ENCODE data around the gene PTPRM. TPM values are rescaled to one million over a fixed set of nuclear protein-coding genes. Genes with fewer than 3 reads are reported as not detected.

Gene PTPRM
- polyA plus RNA-seq, 1 donor from 2014 or later, result 126 TPM

DNA sequence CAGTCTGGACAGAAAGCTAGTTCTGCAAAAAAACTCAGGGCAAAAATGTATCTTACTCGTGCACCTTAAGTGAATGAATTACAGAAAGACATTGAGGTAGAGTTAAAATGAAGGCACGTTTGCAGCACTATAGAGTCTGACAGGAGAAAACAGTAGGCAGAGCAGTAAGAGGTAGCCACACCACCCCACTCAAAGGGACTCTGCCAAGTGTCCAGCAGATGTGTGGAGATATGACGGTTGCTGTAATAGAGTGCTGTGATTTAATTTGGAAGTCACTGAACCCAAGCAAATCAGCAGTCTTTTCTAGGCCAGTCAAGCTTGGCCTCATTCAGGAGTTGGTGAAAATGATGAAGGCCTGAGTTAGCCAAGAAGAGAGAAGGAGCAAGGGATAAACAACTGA lies 464.4 kb downstream of the PTPRM start:
- no peaks in the 10 kb centered on the region for H3K9me3 ChIP-seq (ENCODE audit: low read length)
- H3K9ac ChIP-seq (ENCODE audit: low read length), result no peak overlapping the region
- H2AFZ ChIP-seq (ENCODE audit: low read depth, low read length), result no peak overlapping the region
- no peak overlapping the region for H3K27ac ChIP-seq (ENCODE audit: low read length)
- no peaks in the 10 kb centered on the region for H3K9me2 ChIP-seq (ENCODE audit: insufficient read depth, low read length)
- no peaks in the 10 kb centered on the region for H3F3A ChIP-seq (ENCODE audit: insufficient read depth, low read length, poor library complexity, severe bottlenecking)
- no peaks in the 10 kb centered on the region for H3K36me3 ChIP-seq (ENCODE audit: insufficient read depth, low read length)
- H3K79me2 ChIP-seq (replicated peaks; ENCODE audit: insufficient read depth, low read length), result no peaks in the 10 kb centered on the region
- no peak for TF ChIP-seq MXI1 (conservative IDR thresholded peaks at IDR 0.05; ENCODE audit: poor library complexity, severe bottlenecking)
- no peak for TF ChIP-seq POLR2AphosphoS5 (IDR thresholded peaks at IDR 0.05)
- TF ChIP-seq, protein P1, sequence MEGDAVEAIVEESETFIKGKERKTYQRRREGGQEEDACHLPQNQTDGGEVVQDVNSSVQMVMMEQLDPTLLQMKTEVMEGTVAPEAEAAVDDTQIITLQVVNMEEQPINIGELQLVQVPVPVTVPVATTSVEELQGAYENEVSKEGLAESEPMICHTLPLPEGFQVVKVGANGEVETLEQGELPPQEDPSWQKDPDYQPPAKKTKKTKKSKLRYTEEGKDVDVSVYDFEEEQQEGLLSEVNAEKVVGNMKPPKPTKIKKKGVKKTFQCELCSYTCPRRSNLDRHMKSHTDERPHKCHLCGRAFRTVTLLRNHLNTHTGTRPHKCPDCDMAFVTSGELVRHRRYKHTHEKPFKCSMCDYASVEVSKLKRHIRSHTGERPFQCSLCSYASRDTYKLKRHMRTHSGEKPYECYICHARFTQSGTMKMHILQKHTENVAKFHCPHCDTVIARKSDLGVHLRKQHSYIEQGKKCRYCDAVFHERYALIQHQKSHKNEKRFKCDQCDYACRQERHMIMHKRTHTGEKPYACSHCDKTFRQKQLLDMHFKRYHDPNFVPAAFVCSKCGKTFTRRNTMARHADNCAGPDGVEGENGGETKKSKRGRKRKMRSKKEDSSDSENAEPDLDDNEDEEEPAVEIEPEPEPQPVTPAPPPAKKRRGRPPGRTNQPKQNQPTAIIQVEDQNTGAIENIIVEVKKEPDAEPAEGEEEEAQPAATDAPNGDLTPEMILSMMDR (IDR thresholded peaks at IDR 0.05; ENCODE audit: poor library complexity, severe bottlenecking), result no peak
- no peak for TF ChIP-seq EP300 (conservative IDR thresholded peaks at IDR 0.05; ENCODE audit: poor library complexity, severe bottlenecking)
- TF ChIP-seq, protein P2, sequence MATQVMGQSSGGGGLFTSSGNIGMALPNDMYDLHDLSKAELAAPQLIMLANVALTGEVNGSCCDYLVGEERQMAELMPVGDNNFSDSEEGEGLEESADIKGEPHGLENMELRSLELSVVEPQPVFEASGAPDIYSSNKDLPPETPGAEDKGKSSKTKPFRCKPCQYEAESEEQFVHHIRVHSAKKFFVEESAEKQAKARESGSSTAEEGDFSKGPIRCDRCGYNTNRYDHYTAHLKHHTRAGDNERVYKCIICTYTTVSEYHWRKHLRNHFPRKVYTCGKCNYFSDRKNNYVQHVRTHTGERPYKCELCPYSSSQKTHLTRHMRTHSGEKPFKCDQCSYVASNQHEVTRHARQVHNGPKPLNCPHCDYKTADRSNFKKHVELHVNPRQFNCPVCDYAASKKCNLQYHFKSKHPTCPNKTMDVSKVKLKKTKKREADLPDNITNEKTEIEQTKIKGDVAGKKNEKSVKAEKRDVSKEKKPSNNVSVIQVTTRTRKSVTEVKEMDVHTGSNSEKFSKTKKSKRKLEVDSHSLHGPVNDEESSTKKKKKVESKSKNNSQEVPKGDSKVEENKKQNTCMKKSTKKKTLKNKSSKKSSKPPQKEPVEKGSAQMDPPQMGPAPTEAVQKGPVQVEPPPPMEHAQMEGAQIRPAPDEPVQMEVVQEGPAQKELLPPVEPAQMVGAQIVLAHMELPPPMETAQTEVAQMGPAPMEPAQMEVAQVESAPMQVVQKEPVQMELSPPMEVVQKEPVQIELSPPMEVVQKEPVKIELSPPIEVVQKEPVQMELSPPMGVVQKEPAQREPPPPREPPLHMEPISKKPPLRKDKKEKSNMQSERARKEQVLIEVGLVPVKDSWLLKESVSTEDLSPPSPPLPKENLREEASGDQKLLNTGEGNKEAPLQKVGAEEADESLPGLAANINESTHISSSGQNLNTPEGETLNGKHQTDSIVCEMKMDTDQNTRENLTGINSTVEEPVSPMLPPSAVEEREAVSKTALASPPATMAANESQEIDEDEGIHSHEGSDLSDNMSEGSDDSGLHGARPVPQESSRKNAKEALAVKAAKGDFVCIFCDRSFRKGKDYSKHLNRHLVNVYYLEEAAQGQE (IDR thresholded peaks at IDR 0.05; ENCODE audit: borderline replicate concordance), result no peak
- no peak for TF ChIP-seq EZH2 (IDR thresholded peaks at IDR 0.05; ENCODE audit: borderline replicate concordance, insufficient read depth, low read length, poor library complexity, severe bottlenecking)
- no peak for TF ChIP-seq RAD21 (conservative IDR thresholded peaks at IDR 0.05)
- no peak for TF ChIP-seq TAF1 (IDR thresholded peaks at IDR 0.05; ENCODE audit: low read depth)
- TF ChIP-seq SMC3 (conservative IDR thresholded peaks at IDR 0.05; ENCODE audit: poor library complexity), result no peak
- no peaks in the 10 kb centered on the region for H4K20me1 ChIP-seq (ENCODE audit: insufficient read depth)
- no peak overlapping the region for H3K4me3 ChIP-seq (ENCODE audit: low read length)
- no peaks in the 10 kb centered on the region for H3K27me3 ChIP-seq (ENCODE audit: insufficient read depth, low read depth, low read length)
- no peak overlapping the region for H3K4me2 ChIP-seq (ENCODE audit: low read length)

DNA sequence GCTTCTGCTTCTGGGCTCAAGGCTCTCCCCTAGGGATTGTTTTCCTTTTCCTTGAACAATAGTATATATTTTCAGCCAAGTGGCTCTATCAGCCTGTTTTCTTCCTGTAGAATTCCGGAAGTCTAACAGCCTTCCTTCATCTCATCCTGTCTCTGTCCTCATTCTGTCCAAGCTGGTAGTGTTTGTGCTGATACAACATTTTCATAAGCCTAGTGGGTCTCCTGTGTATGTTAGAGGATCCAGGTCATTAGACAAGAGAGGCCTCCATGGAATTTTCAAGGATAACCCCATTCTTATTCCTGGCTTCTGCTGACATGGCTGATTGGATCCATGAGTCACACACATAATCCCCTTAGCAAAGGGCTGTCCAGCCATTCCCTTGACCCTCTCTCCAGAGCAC lies 467.6 kb downstream of the PTPRM start:
- H3K79me2 ChIP-seq (replicated peaks; ENCODE audit: insufficient read depth, low read length), result no peaks in the 10 kb centered on the region
- H3K27ac ChIP-seq (ENCODE audit: low read length), result no peak overlapping the region
- H4K20me1 ChIP-seq (ENCODE audit: insufficient read depth), result no peaks in the 10 kb centered on the region
- H3K4me3 ChIP-seq (ENCODE audit: low read length), result no peak overlapping the region
- H3F3A ChIP-seq (ENCODE audit: insufficient read depth, low read length, poor library complexity, severe bottlenecking), result no peaks in the 10 kb centered on the region
- H3K9ac ChIP-seq (ENCODE audit: low read length), result no peak overlapping the region
- H3K4me2 ChIP-seq (ENCODE audit: low read length), result no peak overlapping the region
- no peaks in the 10 kb centered on the region for H3K36me3 ChIP-seq (ENCODE audit: insufficient read depth, low read length)
- H3K9me2 ChIP-seq (ENCODE audit: insufficient read depth, low read length), result no peaks in the 10 kb centered on the region
- no peak overlapping the region for H2AFZ ChIP-seq (ENCODE audit: low read depth, low read length)
- H3K9me3 ChIP-seq (ENCODE audit: low read length), result no peaks in the 10 kb centered on the region
- TF ChIP-seq SMC3 (conservative IDR thresholded peaks at IDR 0.05; ENCODE audit: poor library complexity), result no peak
- TF ChIP-seq MXI1 (conservative IDR thresholded peaks at IDR 0.05; ENCODE audit: poor library complexity, severe bottlenecking), result no peak
- TF ChIP-seq EP300 (conservative IDR thresholded peaks at IDR 0.05; ENCODE audit: poor library complexity, severe bottlenecking), result no peak
- TF ChIP-seq POLR2AphosphoS5 (IDR thresholded peaks at IDR 0.05), result no peak
- TF ChIP-seq TAF1 (IDR thresholded peaks at IDR 0.05; ENCODE audit: low read depth), result no peak
- TF ChIP-seq RAD21 (conservative IDR thresholded peaks at IDR 0.05), result no peak
- no peak for TF ChIP-seq EZH2 (IDR thresholded peaks at IDR 0.05; ENCODE audit: borderline replicate concordance, insufficient read depth, low read length, poor library complexity, severe bottlenecking)
- TF ChIP-seq, protein P1 (IDR thresholded peaks at IDR 0.05; ENCODE audit: poor library complexity, severe bottlenecking), result no peak
- TF ChIP-seq, protein P2 (IDR thresholded peaks at IDR 0.05; ENCODE audit: borderline replicate concordance), result no peak
- H3K27me3 ChIP-seq (ENCODE audit: insufficient read depth, low read depth, low read length), result no peaks in the 10 kb centered on the region
